Neural cell (in vitro differentiated cells): ENCODE results near the gene SEC16B.

ENCODE experiments used
- RAD21 ChIP-seq: fragments of 450-650 bp; conservative IDR thresholded peaks from 2 replicates; pipeline ENCODE4 v1.6.1; 2014; ENCODE audit warnings: antibody characterized with exemption, mild to moderate bottlenecking, moderate library complexity
- REST ChIP-seq: IDR thresholded peaks from 2 replicates; pipeline ENCODE4 v1.6.1; 2012; ENCODE audit warnings: borderline replicate concordance
- TF ChIP-seq, protein P1 (sequence below): fragments of 450-650 bp; IDR thresholded peaks from 2 replicates; pipeline ENCODE4 v1.5.1; 2014; ENCODE audit warnings: antibody characterized with exemption, mild to moderate bottlenecking, moderate library complexity; ENCODE audit not compliant: poor library complexity, severe bottlenecking

- TF ChIP-seq, protein P1, sequence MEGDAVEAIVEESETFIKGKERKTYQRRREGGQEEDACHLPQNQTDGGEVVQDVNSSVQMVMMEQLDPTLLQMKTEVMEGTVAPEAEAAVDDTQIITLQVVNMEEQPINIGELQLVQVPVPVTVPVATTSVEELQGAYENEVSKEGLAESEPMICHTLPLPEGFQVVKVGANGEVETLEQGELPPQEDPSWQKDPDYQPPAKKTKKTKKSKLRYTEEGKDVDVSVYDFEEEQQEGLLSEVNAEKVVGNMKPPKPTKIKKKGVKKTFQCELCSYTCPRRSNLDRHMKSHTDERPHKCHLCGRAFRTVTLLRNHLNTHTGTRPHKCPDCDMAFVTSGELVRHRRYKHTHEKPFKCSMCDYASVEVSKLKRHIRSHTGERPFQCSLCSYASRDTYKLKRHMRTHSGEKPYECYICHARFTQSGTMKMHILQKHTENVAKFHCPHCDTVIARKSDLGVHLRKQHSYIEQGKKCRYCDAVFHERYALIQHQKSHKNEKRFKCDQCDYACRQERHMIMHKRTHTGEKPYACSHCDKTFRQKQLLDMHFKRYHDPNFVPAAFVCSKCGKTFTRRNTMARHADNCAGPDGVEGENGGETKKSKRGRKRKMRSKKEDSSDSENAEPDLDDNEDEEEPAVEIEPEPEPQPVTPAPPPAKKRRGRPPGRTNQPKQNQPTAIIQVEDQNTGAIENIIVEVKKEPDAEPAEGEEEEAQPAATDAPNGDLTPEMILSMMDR = no peak
- TF ChIP-seq RAD21 (no peak), REST (no peak)
Observed at GRCh38 chr1:177915641-177916040, 54.2 kb downstream of the SEC16B start.
